Tibial nerve (tissue), 4 donors: Measurements from ENCODE around the gene TMC2.

Source experiments
- EP300 ChIP-seq, 2 donors: sonication (generic); formaldehyde crosslinking; IDR thresholded peaks; one replicate each; pipeline ENCODE4 v1.6.1; 2017; ENCODE audit warnings: antibody characterized with exemption in 2 of 2, mild to moderate bottlenecking in 1 of 2
- POLR2A ChIP-seq, 2 donors: fragments of 450-650 bp; IDR thresholded peaks; one replicate each; pipeline ENCODE4 v1.6.1; 2017; ENCODE audit warnings: antibody characterized with exemption in 2 of 2, mild to moderate bottlenecking in 2 of 2, moderate library complexity in 2 of 2
- TF ChIP-seq, protein P1 (sequence below), 5 experiments: fragments of 200-600 bp in 3 of 5; fragments of 450-650 bp in 2 of 5; sonication (generic) in 3 of 5; IDR thresholded peaks; one replicate each; pipeline ENCODE4 v1.5.1; 2016 to 2019; ENCODE audit warnings: antibody characterized with exemption in 5 of 5, mild to moderate bottlenecking in 3 of 5, moderate library complexity in 2 of 5

DNA sequence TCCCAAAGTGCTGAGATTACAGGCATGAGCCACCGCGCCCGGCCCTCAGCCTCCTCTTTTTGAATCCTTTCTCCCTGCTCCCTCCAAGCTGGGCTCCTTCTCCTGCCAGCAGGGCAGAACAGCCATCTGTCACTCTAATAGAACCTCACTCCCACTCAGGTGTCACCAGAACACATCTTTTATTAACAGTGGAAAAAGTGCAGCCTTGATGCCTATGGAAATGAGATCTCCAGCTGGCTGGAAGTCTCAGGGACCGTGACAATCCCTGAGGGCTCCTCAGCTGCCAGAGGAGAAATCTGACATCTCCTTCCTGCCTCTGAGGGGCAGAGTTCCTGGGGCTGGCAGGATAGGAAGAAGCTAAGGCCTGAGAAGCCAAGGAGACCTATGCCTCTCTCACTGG lies 28.0 kb downstream of the TMC2 start:
- TF ChIP-seq, protein P1, sequence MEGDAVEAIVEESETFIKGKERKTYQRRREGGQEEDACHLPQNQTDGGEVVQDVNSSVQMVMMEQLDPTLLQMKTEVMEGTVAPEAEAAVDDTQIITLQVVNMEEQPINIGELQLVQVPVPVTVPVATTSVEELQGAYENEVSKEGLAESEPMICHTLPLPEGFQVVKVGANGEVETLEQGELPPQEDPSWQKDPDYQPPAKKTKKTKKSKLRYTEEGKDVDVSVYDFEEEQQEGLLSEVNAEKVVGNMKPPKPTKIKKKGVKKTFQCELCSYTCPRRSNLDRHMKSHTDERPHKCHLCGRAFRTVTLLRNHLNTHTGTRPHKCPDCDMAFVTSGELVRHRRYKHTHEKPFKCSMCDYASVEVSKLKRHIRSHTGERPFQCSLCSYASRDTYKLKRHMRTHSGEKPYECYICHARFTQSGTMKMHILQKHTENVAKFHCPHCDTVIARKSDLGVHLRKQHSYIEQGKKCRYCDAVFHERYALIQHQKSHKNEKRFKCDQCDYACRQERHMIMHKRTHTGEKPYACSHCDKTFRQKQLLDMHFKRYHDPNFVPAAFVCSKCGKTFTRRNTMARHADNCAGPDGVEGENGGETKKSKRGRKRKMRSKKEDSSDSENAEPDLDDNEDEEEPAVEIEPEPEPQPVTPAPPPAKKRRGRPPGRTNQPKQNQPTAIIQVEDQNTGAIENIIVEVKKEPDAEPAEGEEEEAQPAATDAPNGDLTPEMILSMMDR (IDR thresholded peaks at IDR 0.05) = no peak
- no peak for TF ChIP-seq EP300 (IDR thresholded peaks at IDR 0.05)
- no peak for TF ChIP-seq POLR2A (IDR thresholded peaks at IDR 0.05)
